Osteocyte (in vitro differentiated cells): Measurements from ENCODE around the gene ARMC12. TPM values are rescaled to one million over a fixed set of nuclear protein-coding genes. Genes with fewer than 3 reads are reported as not detected.

Experiments
- DNase-seq: peaks from one replicate; pipeline ENCODE4 v3.0.0; 2021; ENCODE audit warnings: mixed read lengths; ENCODE audit not compliant: unreplicated experiment; ENCODE audit errors: extremely low spot score
- H3K27ac Mint-ChIP-seq: one replicate; pipeline ENCODE4 v1.8.0; 2021; ENCODE audit warnings: mild to moderate bottlenecking, mixed read lengths; ENCODE audit not compliant: unreplicated experiment
- H3K27me3 Mint-ChIP-seq: one replicate; pipeline ENCODE4 v1.8.0; 2021; ENCODE audit warnings: mixed read lengths; ENCODE audit not compliant: unreplicated experiment
- H3K36me3 Mint-ChIP-seq: one replicate; pipeline ENCODE4 v1.8.0; 2021; ENCODE audit warnings: mixed read lengths; ENCODE audit not compliant: unreplicated experiment
- H3K4me1 Mint-ChIP-seq: one replicate; pipeline ENCODE4 v1.8.0; 2021; ENCODE audit warnings: mixed read lengths; ENCODE audit not compliant: unreplicated experiment
- H3K4me3 Mint-ChIP-seq: one replicate; pipeline ENCODE4 v1.8.0; 2021; ENCODE audit warnings: mild to moderate bottlenecking, moderate library complexity, mixed read lengths; ENCODE audit not compliant: unreplicated experiment
- H3K9me3 Mint-ChIP-seq: one replicate; pipeline ENCODE4 v1.8.0; 2021; ENCODE audit warnings: mixed read lengths; ENCODE audit not compliant: unreplicated experiment
- total RNA-seq: library from RNA; stranded (reverse); gene quantifications from 2 replicates; pipeline ENCODE4 v1.2.1, GENCODE V29; 2021
- TF ChIP-seq, protein P1 (sequence below): fragments of 200-600 bp; sonication (generic); IDR thresholded peaks from 2 replicates; pipeline ENCODE4 v1.5.0; 2021; ENCODE audit warnings: antibody characterized with exemption, mild to moderate bottlenecking, moderate library complexity

ARMC12 gene
- total RNA-seq, 1 donor from 2014 or later, result 2.5 TPM

DNA sequence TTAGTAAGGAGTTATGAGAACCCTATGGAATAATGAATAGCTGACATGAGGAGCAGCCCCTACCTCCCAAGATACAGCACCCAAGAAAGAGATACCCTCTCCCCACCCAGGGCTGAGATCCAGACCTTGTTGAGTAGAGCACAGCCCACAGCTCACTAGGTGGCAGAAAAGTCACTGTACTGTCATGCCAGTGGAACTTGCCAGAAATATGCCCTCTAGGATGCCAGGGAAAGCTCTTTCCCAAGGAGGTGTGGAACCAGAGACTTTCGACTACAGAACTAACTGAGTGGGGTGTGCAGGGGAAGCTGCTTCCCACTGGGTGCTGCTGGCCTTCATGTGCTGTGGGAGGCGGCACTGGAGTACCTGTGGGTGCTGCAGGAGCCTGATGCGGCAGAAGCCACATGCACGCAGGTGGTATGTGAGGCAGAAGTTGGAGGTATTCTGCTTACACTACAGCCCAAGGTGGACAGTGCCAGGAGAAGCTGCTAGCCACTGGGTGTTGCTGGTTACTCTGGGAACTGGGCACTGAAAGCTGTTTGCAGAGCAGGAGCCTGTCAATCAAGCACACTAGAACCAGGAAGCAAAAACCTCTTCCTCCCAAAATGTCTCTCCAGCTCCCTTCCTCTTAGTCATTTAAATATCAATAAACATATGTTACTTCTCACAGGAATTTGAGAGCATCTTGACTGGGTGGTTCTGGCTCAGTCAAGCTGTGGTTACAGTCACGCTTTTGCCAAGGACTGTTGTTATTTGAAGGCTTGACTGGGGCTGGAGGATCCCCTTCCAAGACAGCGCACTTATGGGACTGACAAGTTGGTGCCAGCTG, 17.8 kb downstream of the ARMC12 start:
- H3K4me1 Mint-ChIP-seq, result no peaks in the 10 kb centered on the region
- TF ChIP-seq, protein P1, sequence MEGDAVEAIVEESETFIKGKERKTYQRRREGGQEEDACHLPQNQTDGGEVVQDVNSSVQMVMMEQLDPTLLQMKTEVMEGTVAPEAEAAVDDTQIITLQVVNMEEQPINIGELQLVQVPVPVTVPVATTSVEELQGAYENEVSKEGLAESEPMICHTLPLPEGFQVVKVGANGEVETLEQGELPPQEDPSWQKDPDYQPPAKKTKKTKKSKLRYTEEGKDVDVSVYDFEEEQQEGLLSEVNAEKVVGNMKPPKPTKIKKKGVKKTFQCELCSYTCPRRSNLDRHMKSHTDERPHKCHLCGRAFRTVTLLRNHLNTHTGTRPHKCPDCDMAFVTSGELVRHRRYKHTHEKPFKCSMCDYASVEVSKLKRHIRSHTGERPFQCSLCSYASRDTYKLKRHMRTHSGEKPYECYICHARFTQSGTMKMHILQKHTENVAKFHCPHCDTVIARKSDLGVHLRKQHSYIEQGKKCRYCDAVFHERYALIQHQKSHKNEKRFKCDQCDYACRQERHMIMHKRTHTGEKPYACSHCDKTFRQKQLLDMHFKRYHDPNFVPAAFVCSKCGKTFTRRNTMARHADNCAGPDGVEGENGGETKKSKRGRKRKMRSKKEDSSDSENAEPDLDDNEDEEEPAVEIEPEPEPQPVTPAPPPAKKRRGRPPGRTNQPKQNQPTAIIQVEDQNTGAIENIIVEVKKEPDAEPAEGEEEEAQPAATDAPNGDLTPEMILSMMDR, result no peak
- no peaks in the 10 kb centered on the region for H3K9me3 Mint-ChIP-seq
- H3K27me3 Mint-ChIP-seq, result peaks cover 21% of the 10 kb centered on the region
- DNase-seq, result no peak
- no peak overlapping the region for H3K27ac Mint-ChIP-seq
- H3K36me3 Mint-ChIP-seq, result no peaks in the 10 kb centered on the region
- no peak overlapping the region for H3K4me3 Mint-ChIP-seq

DNA sequence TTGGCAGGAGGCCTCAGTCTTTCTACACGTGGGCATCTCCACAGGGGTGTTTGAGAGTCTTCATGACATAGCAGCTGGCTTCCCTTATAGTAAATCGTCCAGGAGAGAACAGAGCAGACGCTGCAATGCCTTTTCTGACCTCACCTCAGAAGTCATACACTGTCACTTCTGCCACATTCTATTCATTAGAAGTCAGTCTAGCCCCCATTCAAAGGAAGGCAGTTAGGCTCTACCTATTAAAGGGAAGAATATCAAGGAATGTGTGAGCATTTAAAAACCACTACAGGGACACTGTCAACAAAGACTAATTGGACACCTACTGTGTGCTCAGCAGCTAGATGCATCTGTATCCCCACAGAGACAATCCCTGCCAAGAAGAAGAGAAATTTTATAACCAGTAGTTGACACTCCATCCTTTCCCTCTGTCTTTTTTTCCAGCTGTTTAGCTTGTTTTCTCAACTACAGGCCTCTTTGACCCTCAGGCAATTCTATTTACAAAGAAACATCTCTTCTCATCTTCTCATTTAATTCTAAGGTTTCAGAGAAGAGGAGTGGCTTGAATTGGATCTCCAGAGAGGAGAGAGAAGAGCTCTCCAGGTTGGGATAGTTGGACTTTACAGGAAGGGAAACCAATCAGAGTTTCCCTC, 18.6 kb downstream of the ARMC12 start:
- Mint-ChIP-seq H3K4me3 (no peak overlapping the region), H3K36me3 (no peaks in the 10 kb centered on the region), H3K9me3 (no peaks in the 10 kb centered on the region), H3K27me3 (peaks cover 26% of the 10 kb centered on the region), H3K27ac (no peak overlapping the region), H3K4me1 (no peaks in the 10 kb centered on the region)
- no peak for DNase-seq
- TF ChIP-seq, protein P1, result no peak

GRCh38 chr6:35757456-35758123, 20.8 kb downstream of the ARMC12 start:
- no peaks in the 10 kb centered on the region for H3K36me3 Mint-ChIP-seq
- no peak for DNase-seq
- peaks cover 32% of the 10 kb centered on the region for H3K27me3 Mint-ChIP-seq
- H3K4me3 Mint-ChIP-seq, result no peak overlapping the region
- no peak overlapping the region for H3K27ac Mint-ChIP-seq
- H3K4me1 Mint-ChIP-seq, result no peaks in the 10 kb centered on the region
- TF ChIP-seq, protein P1, result peak; percentile 45
- H3K9me3 Mint-ChIP-seq, result no peaks in the 10 kb centered on the region

- Mint-ChIP-seq H3K27me3 (peaks cover 50% of the 10 kb centered on the region), H3K4me1 (peaks cover 4% of the 10 kb centered on the region), H3K9me3 (no peaks in the 10 kb centered on the region), H3K36me3 (no peaks in the 10 kb centered on the region), H3K27ac (no peak overlapping the region), H3K4me3 (no peak overlapping the region)
- no peak for DNase-seq
- TF ChIP-seq, protein P1, result no peak
Observed at GRCh38 chr6:35759426-35759825, 22.6 kb downstream of the ARMC12 start.

GRCh38 chr6:35765739-35766138, 28.9 kb downstream of the ARMC12 start:
- no peak for DNase-seq
- Mint-ChIP-seq H3K9me3 (no peaks in the 10 kb centered on the region), H3K4me1 (peaks cover 5% of the 10 kb centered on the region), H3K36me3 (peaks cover 2% of the 10 kb centered on the region), H3K4me3 (no peak overlapping the region), H3K27me3 (peaks cover 65% of the 10 kb centered on the region), H3K27ac (no peak overlapping the region)
- TF ChIP-seq, protein P1, result no peak
